Activated CD8-positive, alpha-beta memory T cell treated with anti-CD3 and anti-CD28 coated beads, Interleukin-2, amount 50 U/mL, for 1 hour (primary cell): ENCODE results near the gene BMPER.

Experiments
- DNase-seq: peaks from one replicate; pipeline ENCODE4 v3.0.0-alpha.2; 2020; ENCODE audit errors: extremely low read depth

Gene BMPER

DNA sequence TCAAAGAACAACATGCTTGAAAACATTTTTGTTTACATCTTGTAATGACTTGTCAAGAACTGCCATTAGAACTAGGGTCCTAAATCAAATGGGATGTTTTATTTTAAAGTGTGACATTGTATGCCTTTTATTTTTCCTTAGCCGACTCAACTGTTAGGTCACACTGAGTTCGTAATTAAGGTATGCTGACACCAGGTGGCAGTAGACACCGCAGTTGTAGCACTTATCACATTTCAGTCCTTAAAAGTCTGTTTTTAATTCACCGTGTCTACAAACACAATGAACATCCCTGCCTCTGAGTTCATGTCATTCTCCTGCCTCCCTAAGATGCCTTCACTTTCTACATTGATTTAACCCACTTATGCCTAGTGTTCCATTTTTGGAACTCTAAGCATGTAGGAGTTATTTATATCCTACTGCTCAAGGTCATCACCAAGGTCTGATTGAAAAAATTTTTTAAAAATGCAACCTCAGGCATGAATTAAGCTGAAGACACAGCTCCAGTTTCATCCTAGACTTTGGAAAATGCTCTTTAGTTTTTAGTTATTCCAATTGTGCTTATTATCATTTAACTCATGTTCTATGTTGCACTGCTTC, 186.1 kb downstream of the BMPER start:
- no peak for DNase-seq

DNA sequence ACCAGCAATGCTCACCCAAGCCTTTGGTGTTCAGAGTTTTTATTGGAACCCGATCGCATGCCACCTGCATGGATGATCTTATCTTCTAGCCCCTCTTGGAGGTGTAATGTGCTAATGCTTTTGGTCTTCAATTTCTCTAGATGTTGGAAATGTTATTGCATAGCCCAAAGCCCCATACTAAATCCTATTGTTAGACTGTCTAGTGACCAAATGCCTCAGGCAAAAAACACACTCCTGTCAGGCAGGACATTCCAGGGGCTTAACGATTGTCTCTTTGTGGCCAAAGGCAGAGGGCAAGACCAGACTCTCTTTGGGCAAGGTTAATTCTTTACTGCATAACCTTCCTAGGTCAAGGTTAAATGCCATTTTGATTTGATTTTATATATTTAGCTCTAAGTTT, 187.9 kb downstream of the BMPER start:
- no peak for DNase-seq

DNA sequence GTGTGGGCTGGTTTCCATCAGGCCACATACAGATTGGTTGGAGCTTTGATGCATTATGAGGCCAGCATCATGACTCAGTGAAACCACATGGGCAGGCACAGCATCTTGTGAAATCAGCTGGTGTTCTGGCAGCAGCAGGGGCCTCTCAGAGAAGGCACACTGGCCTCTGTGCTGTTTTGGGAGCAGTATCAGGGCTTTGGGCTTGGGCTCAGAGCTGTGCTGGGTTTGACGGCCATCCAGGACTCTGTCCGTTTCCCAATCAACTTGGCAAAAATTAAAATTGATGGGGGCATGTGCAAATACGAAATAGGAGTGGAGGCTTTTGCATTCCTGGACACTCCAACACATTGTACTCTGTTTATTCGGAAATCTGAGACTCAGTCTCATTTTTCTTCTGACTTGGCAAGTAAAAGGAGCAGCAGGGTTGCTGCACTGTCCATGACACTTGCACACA, 190.9 kb downstream of the BMPER start:
- no peak for DNase-seq

DNA sequence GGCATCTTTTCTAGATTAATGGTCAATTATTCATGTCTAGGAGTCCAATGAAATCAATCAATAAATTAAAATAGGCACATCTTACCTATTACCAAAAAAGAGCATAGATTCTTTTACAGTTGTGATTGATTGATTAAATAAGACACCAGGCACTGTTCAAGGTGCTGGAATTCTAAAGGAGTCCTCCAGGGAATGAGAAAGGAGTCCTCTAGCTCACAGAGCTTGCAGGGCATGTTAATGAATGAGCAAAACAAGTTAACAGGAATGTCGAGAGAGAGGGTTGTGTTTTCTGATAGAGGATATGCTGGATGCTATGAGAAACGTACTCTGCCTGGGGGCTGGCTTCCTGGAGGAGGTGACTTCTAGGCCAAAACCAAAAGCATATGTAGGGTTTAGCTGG, 191.4 kb downstream of the BMPER start:
- DNase-seq: no peak

DNA sequence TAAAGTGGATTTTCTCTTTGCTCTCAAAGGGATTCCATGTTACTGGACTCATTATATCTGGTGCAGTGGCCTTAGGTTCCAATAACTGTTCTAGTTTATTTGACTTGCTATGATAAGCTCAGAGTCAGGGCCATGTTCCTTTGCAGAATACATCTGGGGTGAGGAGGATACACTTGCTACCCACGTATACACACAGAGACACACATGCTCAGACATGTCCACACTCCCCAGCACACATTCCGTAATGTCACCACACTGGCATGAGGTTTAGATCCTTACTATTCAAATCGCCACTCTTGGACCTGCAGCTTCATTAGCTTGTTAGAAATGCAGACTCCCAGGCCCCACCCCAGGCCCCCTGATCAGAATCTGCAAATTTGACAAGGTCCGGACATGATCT, 195.3 kb downstream of the BMPER start:
- no peak for DNase-seq

DNA sequence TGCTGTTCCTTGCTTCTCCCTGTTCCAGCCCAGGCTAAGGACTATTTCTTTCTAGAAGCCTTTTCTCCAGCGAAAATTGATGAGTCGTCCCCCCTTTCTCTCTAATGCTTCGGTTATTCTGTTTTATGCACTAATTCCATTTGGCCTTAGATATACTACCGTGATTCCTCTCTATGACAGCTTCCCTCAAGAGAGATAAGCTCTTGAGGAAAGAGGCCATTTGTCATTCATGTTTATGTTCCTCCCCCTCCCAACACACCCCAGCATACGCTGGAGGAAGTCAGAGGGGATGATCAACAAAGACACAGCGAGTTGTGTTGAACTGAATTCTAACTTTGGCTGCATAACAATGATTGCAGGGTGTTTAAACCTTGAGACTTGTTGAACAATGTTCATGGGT, 198.8 kb downstream of the BMPER start:
- no peak for DNase-seq

DNA sequence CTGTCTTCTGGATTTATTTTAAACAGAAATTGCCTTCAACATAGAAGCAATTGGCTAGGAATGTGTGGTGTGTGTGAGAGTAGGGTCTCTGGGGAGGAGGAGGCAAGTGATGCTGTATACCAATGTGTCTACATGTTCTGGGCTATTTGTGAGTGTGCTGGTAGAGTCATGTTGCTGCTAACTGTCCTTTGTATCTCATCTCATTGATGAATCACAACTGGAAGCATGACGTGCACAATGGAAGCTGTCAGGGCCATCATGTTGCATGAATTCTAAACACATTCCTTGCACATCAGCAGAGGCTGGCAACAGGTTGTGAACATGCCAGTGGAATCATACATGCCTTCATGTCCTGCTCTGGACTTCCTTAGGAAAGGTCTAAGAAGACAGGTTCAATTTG, 199.7 kb downstream of the BMPER start:
- no peak for DNase-seq

DNA sequence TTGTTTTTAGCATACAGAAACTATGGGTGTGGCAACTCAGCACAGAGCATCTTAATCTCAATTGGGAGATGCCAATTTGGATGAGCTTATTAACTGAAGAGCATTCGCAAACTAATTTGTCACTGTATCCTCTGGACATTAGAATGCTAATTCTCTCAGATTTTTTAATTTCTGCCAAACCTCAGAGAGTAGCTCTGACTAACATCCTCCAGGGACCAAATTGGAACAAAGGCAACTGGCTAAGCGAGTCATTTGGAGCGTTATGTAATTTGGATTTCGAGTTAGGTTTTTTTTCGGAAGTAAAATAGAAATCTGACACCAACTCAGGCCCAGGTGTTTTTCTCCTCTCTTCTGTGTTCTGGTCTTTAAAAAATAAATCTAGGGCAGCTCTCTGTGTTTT, 201.9 kb downstream of the BMPER start:
- DNase-seq: no peak

DNA sequence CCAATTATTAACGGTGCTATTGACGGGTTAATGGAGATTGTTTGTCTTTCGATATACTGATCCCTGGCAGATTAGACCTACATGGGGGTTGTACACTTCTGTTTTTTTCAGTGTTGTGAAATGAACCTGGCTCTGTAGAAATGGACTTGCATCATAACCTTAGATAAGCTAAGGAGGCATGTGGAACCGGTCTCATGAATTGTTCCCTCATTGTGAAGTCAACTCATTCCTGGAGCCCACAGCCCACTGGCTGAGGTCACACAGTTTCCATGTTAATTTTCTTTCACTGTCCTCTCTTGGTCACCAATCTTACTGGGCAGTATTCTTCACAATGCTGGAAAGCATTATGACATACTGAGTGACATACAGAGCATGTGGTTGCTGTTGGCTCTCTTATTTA, 202.8 kb downstream of the BMPER start:
- no peak for DNase-seq

DNA sequence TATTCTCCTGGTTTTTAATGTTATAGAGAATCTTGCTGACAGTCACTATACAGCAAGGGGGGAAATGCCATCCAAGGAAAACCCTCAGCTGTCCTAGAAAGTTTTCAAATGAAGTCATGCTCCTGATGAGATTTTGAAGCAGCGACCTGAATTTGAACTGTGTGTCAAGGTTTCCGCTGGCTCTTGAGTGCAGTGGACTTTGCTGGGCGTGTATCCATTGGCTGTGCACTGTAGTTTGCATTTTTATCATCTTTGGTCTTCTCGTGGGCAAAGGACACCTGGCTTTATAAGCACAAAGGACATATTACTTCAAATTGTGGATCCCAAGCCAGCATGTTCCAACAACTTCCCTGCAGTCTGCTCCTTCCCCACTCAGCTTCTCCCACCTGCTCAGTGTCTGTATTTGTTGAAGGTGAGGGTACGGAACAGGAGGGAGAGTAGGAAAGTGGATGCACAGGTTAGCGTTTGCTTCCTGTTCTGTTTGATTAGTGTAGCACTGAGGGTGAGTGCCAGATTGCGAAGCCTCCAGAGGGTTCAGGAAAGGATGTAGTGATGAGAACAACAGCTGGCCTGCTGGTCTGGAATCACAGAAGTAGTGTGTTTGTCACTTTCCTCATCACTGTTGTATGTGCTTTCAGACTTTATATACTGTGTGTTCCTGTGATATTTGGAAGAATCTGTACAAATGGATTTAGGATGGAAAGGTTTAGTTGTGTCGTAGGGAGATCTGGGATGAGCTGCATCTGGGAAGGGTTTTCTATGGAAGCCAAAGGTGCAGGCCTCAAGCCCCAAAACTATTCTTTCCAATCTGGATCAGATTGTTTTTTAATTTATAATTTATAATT, 204.8 kb downstream of the BMPER start:
- no peak for DNase-seq

DNA sequence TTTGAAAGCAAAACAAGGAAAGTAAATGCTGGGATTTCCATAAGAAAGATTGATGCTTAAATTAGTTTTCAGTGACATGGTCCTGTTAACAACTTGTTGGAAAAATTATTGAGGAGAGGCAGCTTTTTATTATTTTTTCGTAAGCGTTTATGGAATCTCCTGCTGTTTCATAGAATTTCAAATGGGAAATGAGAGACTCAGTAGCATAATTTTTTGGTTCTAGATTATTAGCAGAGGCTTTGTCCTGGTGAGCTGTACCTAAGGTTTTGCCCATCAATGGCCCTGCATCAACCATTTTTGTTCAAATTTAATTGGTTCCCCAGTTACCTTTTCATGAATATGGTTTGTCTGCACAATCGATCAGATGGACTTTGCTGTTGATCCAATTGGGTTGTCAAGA, 205.7 kb downstream of the BMPER start:
- DNase-seq: no peak

DNA sequence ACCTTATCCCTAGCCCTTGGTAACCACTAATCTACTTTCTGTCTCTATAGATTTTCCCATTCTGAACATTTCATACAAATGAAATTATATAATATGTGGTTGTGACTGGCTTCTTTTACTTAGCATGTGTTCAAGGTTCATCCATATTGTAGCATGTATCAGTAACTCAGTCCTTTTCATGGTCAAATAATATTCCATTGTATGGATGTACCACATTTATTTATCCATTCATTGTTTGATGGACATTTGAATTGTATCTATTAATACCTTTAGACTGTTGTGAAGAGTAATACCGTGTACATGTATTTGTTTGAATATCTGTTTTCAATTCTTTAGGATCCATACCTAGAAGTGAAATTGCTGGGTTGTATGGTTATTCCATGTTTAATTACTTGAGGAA, 210.2 kb downstream of the BMPER start:
- no peak for DNase-seq

DNA sequence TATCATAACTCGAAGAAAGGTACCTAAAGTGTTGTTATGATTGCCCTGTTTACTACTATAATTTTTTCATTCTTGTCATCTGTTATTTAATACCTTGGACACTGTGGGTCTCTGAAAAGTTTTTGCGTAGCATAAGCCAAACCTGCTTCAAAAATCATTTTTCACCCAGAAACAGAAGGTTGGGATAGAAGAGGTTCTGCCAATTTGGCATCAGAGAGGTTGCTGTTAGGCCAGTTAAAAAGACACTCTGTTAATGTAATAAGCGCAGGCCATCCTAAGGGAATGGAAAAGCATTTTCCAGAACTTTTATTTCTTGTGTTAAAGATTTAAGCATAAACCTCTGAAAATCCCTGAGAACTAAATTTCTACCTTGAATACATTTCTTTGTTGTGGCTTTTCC, 212.2 kb downstream of the BMPER start:
- DNase-seq: no peak

DNA sequence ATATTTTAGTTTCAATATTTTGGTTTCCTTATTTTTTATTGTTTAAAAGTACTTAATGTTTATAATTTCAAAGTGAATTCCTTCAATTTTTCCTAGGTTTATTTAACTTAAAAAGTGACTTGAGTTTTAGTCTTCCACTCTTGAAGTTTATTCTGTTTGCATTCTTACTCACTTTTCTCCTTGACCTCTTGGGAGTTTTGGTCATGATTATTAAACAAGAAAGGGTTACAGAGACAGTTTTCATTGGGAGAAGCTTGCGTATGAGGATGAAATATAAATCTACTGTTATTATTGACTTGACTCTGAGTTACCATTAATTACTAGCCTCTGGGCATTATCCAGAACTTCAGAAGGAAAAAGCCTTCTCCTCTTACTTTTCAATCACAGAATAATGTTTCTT, 216.0 kb downstream of the BMPER start:
- DNase-seq: no peak

DNA sequence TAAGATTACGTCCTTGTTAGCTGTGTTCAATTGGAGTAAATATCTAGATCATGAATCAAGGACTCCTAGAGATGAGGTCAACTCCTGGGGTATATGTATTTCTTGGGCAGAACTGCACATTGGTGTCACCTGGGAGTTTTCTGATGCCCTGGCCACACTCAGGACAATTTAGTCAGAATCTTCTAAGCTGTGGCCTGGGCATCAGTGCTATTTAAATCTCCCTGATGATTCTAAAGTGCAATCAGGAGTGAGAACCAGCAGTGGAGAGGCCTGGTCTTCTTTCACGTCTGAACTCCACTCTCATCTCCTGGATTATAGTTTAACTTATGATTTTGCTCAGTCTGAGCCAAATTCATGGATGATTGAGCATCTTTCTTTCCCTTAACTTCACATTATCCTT, 218.0 kb downstream of the BMPER start:
- DNase-seq: no peak

DNA sequence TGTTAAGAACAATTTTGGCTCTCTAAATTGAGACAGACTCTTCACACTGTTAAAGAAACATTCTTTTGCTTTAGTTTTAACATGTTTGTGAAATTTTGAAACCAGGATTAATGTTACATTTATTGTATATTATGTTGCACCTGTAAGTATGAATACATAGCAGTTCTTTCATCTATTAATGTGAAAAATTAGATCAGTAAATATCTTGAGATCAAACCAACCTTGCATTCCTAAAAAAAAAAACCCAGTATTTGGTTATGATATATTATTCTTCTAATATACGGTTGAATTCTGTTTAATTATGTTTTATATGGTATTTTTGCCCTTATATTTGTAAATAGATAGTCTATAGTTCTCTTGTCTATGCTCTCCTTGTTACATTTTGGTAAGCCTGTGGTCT, 219.4 kb downstream of the BMPER start:
- no peak for DNase-seq

DNA sequence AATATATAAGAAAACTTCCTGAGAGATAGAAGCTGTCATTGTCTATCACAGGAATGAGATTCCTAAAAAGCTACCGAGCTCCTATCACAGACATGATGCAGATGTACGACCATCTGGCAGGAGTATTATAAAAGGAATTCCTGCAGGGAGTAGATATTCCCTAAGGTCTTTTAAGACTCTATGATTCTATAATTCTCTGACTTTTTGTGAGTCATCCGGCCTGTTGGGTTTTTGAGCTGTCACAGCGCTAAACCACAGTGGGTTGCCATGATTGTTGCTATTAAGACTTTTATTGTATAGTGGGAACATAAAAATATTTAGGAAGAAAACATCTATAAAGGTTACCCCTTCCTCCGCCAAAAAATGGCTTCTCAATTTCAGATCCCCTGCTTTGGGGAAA, 223.4 kb downstream of the BMPER start:
- no peak for DNase-seq

DNA sequence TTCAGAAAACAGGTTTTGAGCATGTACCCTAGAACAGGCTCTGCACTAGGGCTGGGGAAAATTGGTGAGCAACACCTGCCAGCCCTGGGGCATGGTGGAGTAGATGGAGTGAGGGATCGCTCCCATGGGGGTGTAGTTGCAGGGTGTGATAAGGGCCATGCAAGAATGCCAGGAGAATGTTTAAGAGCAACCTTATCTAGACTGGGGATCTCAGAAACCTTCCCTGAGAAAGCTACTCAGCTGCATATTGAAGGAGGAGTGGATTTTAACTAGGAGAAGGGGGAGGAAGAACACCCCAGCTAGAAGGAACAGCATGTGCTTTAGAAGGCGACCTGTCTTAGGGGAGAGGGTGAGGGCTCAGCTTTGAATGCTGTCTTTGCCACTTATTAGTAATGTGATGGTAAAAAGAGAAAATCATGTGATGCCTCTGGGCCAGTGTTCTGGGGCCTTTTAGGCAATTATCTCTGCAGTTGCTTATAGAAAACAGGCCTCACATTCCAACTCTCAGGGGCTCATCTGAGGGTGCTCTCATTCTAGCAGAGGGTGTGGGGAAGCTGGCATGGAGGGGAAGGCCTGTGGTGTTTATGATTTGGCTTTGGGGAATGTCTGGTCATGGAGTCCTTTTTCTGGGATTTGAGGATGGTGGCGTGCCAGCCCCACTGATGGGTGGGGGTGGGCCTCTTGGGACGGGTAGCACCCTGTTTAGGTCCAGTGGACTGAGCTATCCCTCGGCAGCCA, 225.4 kb downstream of the BMPER start:
- no peak for DNase-seq

DNA sequence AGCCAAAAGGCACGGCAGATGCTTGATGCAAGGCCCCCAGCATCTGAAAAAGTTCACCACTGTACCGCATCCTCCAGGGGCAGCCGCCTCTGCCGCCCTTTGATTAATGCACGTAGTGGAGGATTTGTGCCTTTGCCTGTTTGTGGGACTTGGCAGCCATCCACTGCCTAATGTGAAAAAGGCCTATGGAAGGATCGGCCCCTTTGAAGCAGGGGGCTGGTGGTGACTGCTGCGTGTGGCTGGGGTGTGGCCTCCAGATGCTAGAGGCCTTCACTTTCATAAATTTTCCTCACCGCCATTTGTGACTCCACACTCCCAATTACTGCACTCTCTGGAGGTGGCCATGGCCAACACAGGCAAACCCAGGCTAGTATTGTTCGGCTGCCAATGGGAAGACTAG, 226.0 kb downstream of the BMPER start:
- no peak for DNase-seq

DNA sequence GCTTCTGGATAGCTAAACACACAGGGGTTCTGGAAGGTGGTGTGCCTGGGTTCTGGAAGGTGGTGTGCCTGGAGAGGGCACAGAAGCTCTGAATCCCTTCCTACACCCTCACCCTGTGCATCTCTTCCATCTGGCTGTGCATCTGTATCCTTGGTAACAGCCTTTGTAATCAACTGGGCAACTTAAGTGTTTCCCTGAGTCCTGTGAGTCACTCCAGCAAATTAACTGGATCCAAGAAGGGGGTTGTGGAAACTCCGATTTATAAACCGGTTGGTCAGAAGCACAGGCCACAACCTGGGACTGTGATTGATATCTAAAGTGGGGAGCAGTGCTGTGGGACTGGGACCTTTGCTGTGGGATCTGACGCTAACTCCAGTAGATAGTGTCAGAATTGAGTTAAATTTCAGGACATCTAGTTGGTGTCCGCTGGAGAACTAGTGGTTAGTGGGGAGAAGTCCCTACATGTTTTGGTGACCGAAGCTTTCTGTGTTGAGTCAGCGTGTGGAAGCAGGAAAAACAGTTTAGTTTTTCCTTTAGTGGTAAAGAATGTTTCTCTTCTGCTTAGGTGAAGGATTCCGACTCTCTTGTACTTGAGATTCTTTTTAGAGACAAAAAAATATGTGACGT, 228.1 kb downstream of the BMPER start:
- no peak for DNase-seq

DNA sequence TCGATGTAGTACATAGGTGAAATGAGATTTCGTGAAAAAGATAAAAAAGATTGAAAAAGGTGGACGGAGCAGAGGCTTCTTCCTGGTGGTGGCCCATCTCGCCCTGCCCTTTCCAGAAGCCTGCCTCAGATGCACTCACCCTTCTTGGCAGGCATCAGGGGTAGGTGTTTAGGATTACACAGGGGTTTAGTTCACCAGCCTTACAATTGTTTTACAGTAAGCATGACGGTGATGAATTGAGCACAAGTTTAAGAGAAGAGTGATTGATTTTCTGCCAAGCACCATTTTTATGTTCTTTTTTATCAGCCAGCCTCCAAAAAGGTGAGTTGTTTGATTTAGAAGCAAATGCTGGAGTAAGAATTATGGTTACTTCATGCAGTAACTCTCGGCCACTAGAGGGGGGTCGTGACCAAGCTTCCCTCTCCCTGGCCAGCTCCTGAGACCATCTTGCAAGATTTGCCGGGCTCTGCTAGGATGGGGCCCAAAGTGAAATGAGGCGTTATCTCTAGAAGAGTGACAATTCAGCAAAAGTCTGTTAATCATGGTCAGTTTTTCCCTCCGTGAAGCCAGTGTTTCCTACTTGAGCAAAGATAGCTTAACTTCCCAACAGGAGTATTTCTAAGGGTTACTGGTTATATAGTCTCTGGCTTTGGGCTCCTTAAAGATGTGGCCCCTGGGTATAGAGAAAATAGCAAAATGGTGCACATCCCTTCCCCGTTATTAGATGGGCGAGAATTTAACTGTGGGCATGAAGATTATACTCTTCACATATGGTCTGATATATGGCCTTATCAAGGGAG, 228.8 kb downstream of the BMPER start:
- DNase-seq: no peak

DNA sequence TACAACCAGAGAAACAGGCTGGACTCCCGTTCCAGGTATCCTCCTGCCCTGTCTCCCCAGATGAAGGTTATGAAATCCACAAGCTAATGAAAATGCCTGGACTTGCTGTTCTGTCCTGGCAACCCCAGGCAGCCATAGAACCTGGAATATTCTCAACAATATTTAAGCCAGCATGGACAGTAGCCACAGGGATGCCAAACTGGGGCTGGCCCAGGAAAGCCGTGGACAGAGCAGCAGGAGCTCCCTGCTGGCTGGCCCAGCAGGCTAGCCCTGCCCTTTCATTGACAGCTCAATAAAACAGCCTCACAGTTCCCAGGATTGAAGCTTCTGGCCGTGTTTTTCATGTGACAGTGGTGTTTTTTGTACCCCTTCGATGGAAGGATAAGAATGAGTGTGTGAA, 230.6 kb downstream of the BMPER start:
- DNase-seq: no peak
